Chondrocyte (in vitro differentiated cells): Measurements from ENCODE around the gene HTR3A. TPM values are rescaled to one million over a fixed set of nuclear protein-coding genes. Genes with fewer than 3 reads are reported as not detected.

Source experiments
- DNase-seq: peaks from one replicate; pipeline ENCODE4 v3.0.0; 2021; ENCODE audit warnings: mixed read lengths, low spot score
- H3K27ac Mint-ChIP-seq: one replicate; pipeline ENCODE4 v1.8.0; 2021; ENCODE audit warnings: mild to moderate bottlenecking, moderate library complexity, mixed read lengths; ENCODE audit not compliant: unreplicated experiment
- H3K27me3 Mint-ChIP-seq: 2 replicates; pipeline ENCODE4 v1.8.0; 2021; ENCODE audit warnings: low read depth, mixed read lengths
- H3K36me3 Mint-ChIP-seq: 2 replicates; pipeline ENCODE4 v1.8.0; 2021; ENCODE audit warnings: low read depth, mixed read lengths
- H3K4me1 Mint-ChIP-seq: 2 replicates; pipeline ENCODE4 v1.8.0; 2021; ENCODE audit warnings: low read depth, mild to moderate bottlenecking, mixed read lengths
- H3K4me3 Mint-ChIP-seq: one replicate; pipeline ENCODE4 v1.8.0; 2021; ENCODE audit warnings: mild to moderate bottlenecking, moderate library complexity, mixed read lengths; ENCODE audit not compliant: unreplicated experiment
- H3K9me3 Mint-ChIP-seq: 2 replicates; pipeline ENCODE4 v1.8.0; 2021; ENCODE audit warnings: low read depth, mixed read lengths
- total RNA-seq: library from RNA; stranded (reverse); gene quantifications from 3 replicates; pipeline ENCODE4 v1.2.1, GENCODE V29; 2021
- TF ChIP-seq, protein P1 (sequence below): fragments of 200-600 bp; sonication (generic); IDR thresholded peaks from 2 replicates; pipeline ENCODE4 v1.5.0; 2021; ENCODE audit warnings: antibody characterized with exemption, mild to moderate bottlenecking, moderate library complexity

The HTR3A gene
- total RNA-seq, 1 donor from 2014 or later = not detected

- TF ChIP-seq, protein P1, sequence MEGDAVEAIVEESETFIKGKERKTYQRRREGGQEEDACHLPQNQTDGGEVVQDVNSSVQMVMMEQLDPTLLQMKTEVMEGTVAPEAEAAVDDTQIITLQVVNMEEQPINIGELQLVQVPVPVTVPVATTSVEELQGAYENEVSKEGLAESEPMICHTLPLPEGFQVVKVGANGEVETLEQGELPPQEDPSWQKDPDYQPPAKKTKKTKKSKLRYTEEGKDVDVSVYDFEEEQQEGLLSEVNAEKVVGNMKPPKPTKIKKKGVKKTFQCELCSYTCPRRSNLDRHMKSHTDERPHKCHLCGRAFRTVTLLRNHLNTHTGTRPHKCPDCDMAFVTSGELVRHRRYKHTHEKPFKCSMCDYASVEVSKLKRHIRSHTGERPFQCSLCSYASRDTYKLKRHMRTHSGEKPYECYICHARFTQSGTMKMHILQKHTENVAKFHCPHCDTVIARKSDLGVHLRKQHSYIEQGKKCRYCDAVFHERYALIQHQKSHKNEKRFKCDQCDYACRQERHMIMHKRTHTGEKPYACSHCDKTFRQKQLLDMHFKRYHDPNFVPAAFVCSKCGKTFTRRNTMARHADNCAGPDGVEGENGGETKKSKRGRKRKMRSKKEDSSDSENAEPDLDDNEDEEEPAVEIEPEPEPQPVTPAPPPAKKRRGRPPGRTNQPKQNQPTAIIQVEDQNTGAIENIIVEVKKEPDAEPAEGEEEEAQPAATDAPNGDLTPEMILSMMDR = no peak
- H3K4me3 Mint-ChIP-seq = no peak overlapping the region
- no peak for DNase-seq
- no peaks in the 10 kb centered on the region for H3K4me1 Mint-ChIP-seq
- no peaks in the 10 kb centered on the region for H3K9me3 Mint-ChIP-seq
- H3K27ac Mint-ChIP-seq = no peak overlapping the region
- peaks cover 43% of the 10 kb centered on the region for H3K27me3 Mint-ChIP-seq
- no peaks in the 10 kb centered on the region for H3K36me3 Mint-ChIP-seq
Observed at GRCh38 chr11:113985906-113986305, 11.0 kb downstream of the HTR3A start.

- no peak overlapping the region for H3K27ac Mint-ChIP-seq
- peaks cover 38% of the 10 kb centered on the region for H3K27me3 Mint-ChIP-seq
- no peaks in the 10 kb centered on the region for H3K4me1 Mint-ChIP-seq
- no peak for DNase-seq
- no peaks in the 10 kb centered on the region for H3K9me3 Mint-ChIP-seq
- TF ChIP-seq, protein P1 = no peak
- H3K4me3 Mint-ChIP-seq = no peak overlapping the region
- no peaks in the 10 kb centered on the region for H3K36me3 Mint-ChIP-seq
Observed at GRCh38 chr11:113986351-113987140, 11.6 kb downstream of the HTR3A start.

- TF ChIP-seq, protein P1 = no peak
- DNase-seq = no peak
- Mint-ChIP-seq H3K4me1 (no peaks in the 10 kb centered on the region), H3K9me3 (no peaks in the 10 kb centered on the region), H3K36me3 (no peaks in the 10 kb centered on the region), H3K27me3 (peaks cover 41% of the 10 kb centered on the region), H3K27ac (no peak overlapping the region), H3K4me3 (no peak overlapping the region)
Observed at GRCh38 chr11:113989381-113989780, 14.5 kb downstream of the HTR3A start.

- Mint-ChIP-seq H3K27ac (no peak overlapping the region), H3K4me3 (no peak overlapping the region), H3K4me1 (no peaks in the 10 kb centered on the region), H3K27me3 (peaks cover 44% of the 10 kb centered on the region), H3K36me3 (no peaks in the 10 kb centered on the region), H3K9me3 (no peaks in the 10 kb centered on the region)
- TF ChIP-seq, protein P1 = no peak
- DNase-seq = no peak
Observed at GRCh38 chr11:113989916-113990315, 15.0 kb downstream of the HTR3A start.

DNA sequence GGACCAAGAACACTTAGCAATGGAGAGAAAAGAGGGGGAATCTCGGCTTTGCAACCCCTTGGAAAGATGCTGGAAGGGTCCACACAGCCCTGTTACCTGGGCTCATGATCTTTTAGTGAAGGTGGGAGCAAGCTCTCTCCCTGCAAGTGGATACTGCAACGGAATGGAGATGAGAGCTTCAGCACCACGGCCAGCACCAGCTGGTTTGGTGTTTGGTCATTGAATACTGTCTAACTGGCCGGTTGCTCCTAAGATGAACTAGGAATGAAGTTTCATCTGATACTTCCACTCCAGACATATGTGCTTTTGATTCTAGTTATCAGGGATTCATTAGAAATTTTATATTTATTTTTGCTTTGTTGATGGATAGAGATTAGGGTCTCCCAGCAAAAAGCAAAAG, 16.3 kb downstream of the HTR3A start:
- no peak overlapping the region for H3K4me3 Mint-ChIP-seq
- H3K27me3 Mint-ChIP-seq = peaks cover 46% of the 10 kb centered on the region
- H3K27ac Mint-ChIP-seq = no peak overlapping the region
- H3K9me3 Mint-ChIP-seq = no peaks in the 10 kb centered on the region
- TF ChIP-seq, protein P1 = no peak
- DNase-seq = no peak
- H3K36me3 Mint-ChIP-seq = no peaks in the 10 kb centered on the region
- no peaks in the 10 kb centered on the region for H3K4me1 Mint-ChIP-seq
